ENCODE results near the gene SLC39A11. TPM values are rescaled to one million over a fixed set of nuclear protein-coding genes. Genes with fewer than 3 reads are reported as not detected.

The SLC39A11 gene, protein sequence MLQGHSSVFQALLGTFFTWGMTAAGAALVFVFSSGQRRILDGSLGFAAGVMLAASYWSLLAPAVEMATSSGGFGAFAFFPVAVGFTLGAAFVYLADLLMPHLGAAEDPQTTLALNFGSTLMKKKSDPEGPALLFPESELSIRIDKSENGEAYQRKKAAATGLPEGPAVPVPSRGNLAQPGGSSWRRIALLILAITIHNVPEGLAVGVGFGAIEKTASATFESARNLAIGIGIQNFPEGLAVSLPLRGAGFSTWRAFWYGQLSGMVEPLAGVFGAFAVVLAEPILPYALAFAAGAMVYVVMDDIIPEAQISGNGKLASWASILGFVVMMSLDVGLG
- 18.9 to 25.5 TPM (median 22.3 TPM) in 3 replicates for total RNA-seq (2021)
- Bru-seq, nascent RNA = percentile 50 among the genes with signal in this experiment
- long read RNA-seq, experiment 1, transcript SLC39A11-201 (10 exons, 2,737 nt) = minor isoform, 8 of 41 reads
- long read RNA-seq, experiment 1, transcript SLC39A11-202 (10 exons, 2,752 nt) = major isoform, 11 of 41 reads
- long read RNA-seq, experiment 1, partial matches to known transcripts = 1 of 41 reads
- long read RNA-seq, experiment 1, other reads (novel, unspliced or antisense) = 21 of 41 reads
- long read RNA-seq, experiment 2, partial matches to known transcripts = 1 of 13 reads
- long read RNA-seq, experiment 2, other reads (novel, unspliced or antisense) = 12 of 13 reads
- long read RNA-seq, experiment 3, partial matches to known transcripts = 0 of 9 reads
- long read RNA-seq, experiment 3, other reads (novel, unspliced or antisense) = 3 of 9 reads

DNA sequence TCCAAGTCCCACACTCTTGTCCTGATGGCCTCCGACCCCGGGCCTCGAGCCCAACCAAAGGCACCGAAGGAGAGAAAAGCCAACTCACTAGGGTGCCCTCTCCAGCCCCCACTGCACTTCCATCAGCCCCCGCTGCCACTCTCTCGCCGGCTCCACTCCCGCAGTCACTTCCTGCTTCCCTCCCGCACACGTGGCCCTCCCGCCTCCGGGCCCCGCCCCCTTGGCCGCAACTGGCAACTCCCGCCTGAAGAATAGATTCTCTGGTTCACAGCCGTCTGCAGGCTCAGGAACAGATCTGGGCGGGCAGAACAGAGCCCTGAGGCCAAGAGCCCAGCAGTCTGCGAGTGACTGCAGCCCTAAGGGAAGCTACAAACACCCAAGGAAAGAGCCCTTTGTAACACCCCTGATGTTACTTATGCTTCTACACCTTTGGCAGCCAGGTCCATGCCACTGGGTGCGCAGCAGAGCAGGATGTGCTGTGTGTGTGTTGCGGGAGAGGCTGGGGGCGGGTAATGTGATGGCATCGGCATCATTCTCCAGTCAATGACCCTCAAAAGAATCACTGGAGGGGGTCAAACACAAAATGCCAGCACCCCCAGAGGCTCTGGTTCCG lies at the start of gene SLC39A11:
SLC39A11 (minus strand) TSS at position 166 of the 613 bp plus-strand sequence. CDS start 3,924 bp downstream, outside the sequence.
- Mint-ChIP-seq H3K4me1 (peaks cover 23% of the 10 kb centered on the region), H3K27ac (peak within 1 kb of the TSS; percentile 95), H3K4me3 (peak within 1 kb of the TSS; percentile 98), H3K9me3 (no peaks in the 10 kb centered on the region), H3K27me3 (ENCODE audit: low read depth) (no peaks in the 10 kb centered on the region; the same call in 1 of the 2 replicates), H3K36me3 (no peaks in the 10 kb centered on the region)
- ChIA-PET CTCF (interaction anchor here (0.6 to 2.3 kb wide), 8 partner anchors 64 to 367 kb away, joined by 3 to 13 read pairs (median 4); partner anchors contain the start of gene SSTR2), POLR2A (no interaction called here)
- ATAC-seq = peak; percentile 93
- peak; percentile 93 for DNase-seq (ENCODE audit: low spot score)
- no peak for TF ChIP-seq ATF2 (CRISPR knock-in tag; IDR thresholded peaks at IDR 0.05; ENCODE audit: borderline replicate concordance, low read depth)
- no peak for TF ChIP-seq NFATC4 (CRISPR knock-in tag; IDR thresholded peaks at IDR 0.05)
- TF ChIP-seq GTF2I (CRISPR knock-in tag; conservative IDR thresholded peaks at IDR 0.05) = no peak
- TF ChIP-seq TEAD1 (CRISPR knock-in tag; IDR thresholded peaks at IDR 0.05) = peak; percentile 76; the same call in 1 of the 2 replicates
- TF ChIP-seq RELA (CRISPR knock-in tag; IDR thresholded peaks at IDR 0.05; ENCODE audit: borderline replicate concordance) = no peak
- no peak for TF ChIP-seq SMAD4 (CRISPR knock-in tag; IDR thresholded peaks at IDR 0.05)
- no peak for TF ChIP-seq TEAD4 (CRISPR knock-in tag; IDR thresholded peaks at IDR 0.05)
- TF ChIP-seq JAZF1 (CRISPR knock-in tag; IDR thresholded peaks at IDR 0.05) = no peak
- no peak for TF ChIP-seq ZBTB43 (CRISPR knock-in tag; IDR thresholded peaks at IDR 0.05)
- TF ChIP-seq, protein P1, sequence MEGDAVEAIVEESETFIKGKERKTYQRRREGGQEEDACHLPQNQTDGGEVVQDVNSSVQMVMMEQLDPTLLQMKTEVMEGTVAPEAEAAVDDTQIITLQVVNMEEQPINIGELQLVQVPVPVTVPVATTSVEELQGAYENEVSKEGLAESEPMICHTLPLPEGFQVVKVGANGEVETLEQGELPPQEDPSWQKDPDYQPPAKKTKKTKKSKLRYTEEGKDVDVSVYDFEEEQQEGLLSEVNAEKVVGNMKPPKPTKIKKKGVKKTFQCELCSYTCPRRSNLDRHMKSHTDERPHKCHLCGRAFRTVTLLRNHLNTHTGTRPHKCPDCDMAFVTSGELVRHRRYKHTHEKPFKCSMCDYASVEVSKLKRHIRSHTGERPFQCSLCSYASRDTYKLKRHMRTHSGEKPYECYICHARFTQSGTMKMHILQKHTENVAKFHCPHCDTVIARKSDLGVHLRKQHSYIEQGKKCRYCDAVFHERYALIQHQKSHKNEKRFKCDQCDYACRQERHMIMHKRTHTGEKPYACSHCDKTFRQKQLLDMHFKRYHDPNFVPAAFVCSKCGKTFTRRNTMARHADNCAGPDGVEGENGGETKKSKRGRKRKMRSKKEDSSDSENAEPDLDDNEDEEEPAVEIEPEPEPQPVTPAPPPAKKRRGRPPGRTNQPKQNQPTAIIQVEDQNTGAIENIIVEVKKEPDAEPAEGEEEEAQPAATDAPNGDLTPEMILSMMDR (IDR thresholded peaks at IDR 0.05) = no peak
- no peak for TF ChIP-seq MYBL2 (CRISPR knock-in tag; IDR thresholded peaks at IDR 0.05)
- TF ChIP-seq KAT7 (CRISPR knock-in tag; IDR thresholded peaks at IDR 0.05; ENCODE audit: borderline replicate concordance) = 0 out of 2 replicates have a peak, but pooled peaks have one; percentile 59
- TF ChIP-seq TP53 (CRISPR knock-in tag; IDR thresholded peaks at IDR 0.05) = no peak
- TF ChIP-seq, protein P2, sequence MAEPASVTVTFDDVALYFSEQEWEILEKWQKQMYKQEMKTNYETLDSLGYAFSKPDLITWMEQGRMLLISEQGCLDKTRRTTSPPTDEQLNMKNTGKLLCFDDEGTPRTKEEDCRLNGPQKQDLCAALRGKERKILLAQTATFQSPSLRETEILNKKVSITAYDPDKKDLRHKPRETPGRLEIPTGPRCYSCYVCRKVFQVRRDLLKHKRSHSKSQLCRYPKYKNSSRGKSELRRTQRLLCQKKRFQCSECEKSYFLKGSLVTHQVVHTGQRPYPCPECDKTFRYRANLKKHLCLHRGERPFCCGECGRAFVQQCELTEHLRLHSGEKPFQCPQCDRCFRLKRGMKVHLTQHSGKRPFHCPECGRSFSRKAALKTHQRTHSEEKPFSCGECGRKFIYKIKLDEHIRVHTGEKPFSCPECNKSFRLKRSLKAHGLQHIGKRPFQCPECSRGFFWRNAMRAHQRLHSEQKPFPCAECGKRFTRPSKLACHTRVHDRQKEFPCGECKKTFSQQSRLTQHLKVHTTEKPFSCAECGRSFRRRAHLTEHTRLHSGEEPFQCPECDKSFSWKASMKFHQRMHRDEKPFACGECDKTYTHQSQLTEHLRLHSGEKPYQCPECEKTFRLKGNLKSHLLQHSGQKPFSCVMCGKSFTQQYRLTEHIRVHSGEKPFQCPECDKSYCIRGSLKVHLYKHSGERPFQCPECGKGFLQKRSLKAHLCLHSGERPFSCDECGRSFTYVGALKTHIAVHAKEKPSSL (CRISPR knock-in tag; conservative IDR thresholded peaks at IDR 0.05) = no peak
- TF ChIP-seq ZNF317 (CRISPR knock-in tag; IDR thresholded peaks at IDR 0.05; ENCODE audit: borderline replicate concordance, low read depth) = no peak
- TF ChIP-seq ZSCAN18 (CRISPR knock-in tag; IDR thresholded peaks at IDR 0.05) = no peak
- TF ChIP-seq PREB (CRISPR knock-in tag; IDR thresholded peaks at IDR 0.05; ENCODE audit: borderline replicate concordance) = no peak
- TF ChIP-seq NFYB (CRISPR knock-in tag; conservative IDR thresholded peaks at IDR 0.05; ENCODE audit: low read depth) = no peak
- TF ChIP-seq ZNF138 (CRISPR knock-in tag; conservative IDR thresholded peaks at IDR 0.05) = no peak
- no peak for TF ChIP-seq CBFB (CRISPR knock-in tag; IDR thresholded peaks at IDR 0.05; ENCODE audit: low read depth)
- TF ChIP-seq ESRRA (CRISPR knock-in tag; IDR thresholded peaks at IDR 0.05; ENCODE audit: borderline replicate concordance) = no peak
- TF ChIP-seq MXD4 (CRISPR knock-in tag; IDR thresholded peaks at IDR 0.05; ENCODE audit: borderline replicate concordance) = no peak
- TF ChIP-seq, protein P3, sequence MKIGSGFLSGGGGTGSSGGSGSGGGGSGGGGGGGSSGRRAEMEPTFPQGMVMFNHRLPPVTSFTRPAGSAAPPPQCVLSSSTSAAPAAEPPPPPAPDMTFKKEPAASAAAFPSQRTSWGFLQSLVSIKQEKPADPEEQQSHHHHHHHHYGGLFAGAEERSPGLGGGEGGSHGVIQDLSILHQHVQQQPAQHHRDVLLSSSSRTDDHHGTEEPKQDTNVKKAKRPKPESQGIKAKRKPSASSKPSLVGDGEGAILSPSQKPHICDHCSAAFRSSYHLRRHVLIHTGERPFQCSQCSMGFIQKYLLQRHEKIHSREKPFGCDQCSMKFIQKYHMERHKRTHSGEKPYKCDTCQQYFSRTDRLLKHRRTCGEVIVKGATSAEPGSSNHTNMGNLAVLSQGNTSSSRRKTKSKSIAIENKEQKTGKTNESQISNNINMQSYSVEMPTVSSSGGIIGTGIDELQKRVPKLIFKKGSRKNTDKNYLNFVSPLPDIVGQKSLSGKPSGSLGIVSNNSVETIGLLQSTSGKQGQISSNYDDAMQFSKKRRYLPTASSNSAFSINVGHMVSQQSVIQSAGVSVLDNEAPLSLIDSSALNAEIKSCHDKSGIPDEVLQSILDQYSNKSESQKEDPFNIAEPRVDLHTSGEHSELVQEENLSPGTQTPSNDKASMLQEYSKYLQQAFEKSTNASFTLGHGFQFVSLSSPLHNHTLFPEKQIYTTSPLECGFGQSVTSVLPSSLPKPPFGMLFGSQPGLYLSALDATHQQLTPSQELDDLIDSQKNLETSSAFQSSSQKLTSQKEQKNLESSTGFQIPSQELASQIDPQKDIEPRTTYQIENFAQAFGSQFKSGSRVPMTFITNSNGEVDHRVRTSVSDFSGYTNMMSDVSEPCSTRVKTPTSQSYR (CRISPR knock-in tag; IDR thresholded peaks at IDR 0.05) = no peak
